H9 (cell line): ENCODE measurements around the gene MUC21. TPM values are rescaled to one million over a fixed set of nuclear protein-coding genes. Genes with fewer than 3 reads are reported as not detected.
A peak's percentile ranks its signal among the peaks of the same experiment; 100 is the strongest.

Source experiments
- DNase-seq: peaks from one replicate; pipeline ENCODE4 v3.0.0-alpha.2; 2017
- H2AFZ ChIP-seq: one replicate; pipeline ENCODE4 v1.6.1; 2013; ENCODE audit warnings: mild to moderate bottlenecking, low read length, control low read depth, moderate library complexity
- H2AK5ac ChIP-seq: 2 replicates; pipeline ENCODE4 v1.6.1; 2013; ENCODE audit warnings: low read length, control low read depth, mixed read lengths; ENCODE audit not compliant: insufficient read length
- H2BK120ac ChIP-seq: one replicate; pipeline ENCODE4 v1.6.1; 2013; ENCODE audit warnings: low read depth, mild to moderate bottlenecking, low read length, control low read depth, inconsistent platforms; ENCODE audit not compliant: poor library complexity, severe bottlenecking
- H2BK12ac ChIP-seq: 2 replicates; pipeline ENCODE4 v1.6.1; 2013; ENCODE audit warnings: low read length, control low read depth, mixed read lengths, low read depth; ENCODE audit not compliant: insufficient read length
- H2BK15ac ChIP-seq: 2 replicates; pipeline ENCODE4 v1.6.1; 2013; ENCODE audit warnings: low read depth, low read length, control low read depth
- H2BK20ac ChIP-seq: one replicate; pipeline ENCODE4 v1.6.1; 2013; ENCODE audit warnings: low read depth, mild to moderate bottlenecking, low read length, control low read depth, inconsistent platforms; ENCODE audit not compliant: poor library complexity, severe bottlenecking
- H2BK5ac ChIP-seq: 2 replicates; pipeline ENCODE4 v1.6.1; 2013; ENCODE audit warnings: low read length, control low read depth, mixed read lengths; ENCODE audit not compliant: insufficient read length
- H3K14ac ChIP-seq: 2 replicates; pipeline ENCODE4 v1.6.1; 2013; ENCODE audit warnings: low read length, control low read depth; ENCODE audit not compliant: insufficient read depth
- H3K18ac ChIP-seq: 2 replicates; pipeline ENCODE4 v1.6.1; 2013; ENCODE audit warnings: low read depth, mild to moderate bottlenecking, mixed read lengths, low read length, control low read depth; ENCODE audit not compliant: insufficient read length
- H3K23ac ChIP-seq: 2 replicates; pipeline ENCODE4 v1.6.1; 2013; ENCODE audit warnings: low read length, control low read depth, mixed read lengths, low read depth; ENCODE audit not compliant: insufficient read length
- H3K23me2 ChIP-seq: 2 replicates; pipeline ENCODE4 v1.6.1; 2013; ENCODE audit warnings: low read depth, mild to moderate bottlenecking, mixed read lengths, low read length, control low read depth; ENCODE audit not compliant: insufficient read length, poor library complexity, severe bottlenecking
- H3K27ac ChIP-seq: 2 replicates; pipeline ENCODE4 v1.5.1; 2013; ENCODE audit warnings: low read length, control low read depth, mixed read lengths, low read depth; ENCODE audit not compliant: insufficient read length
- H3K27me3 ChIP-seq: 2 replicates; pipeline ENCODE4 v1.6.1; 2013; ENCODE audit warnings: low read length, control low read depth, inconsistent platforms; ENCODE audit not compliant: insufficient read depth
- H3K4ac ChIP-seq: 2 replicates; pipeline ENCODE4 v1.6.1; 2013; ENCODE audit warnings: low read depth, mild to moderate bottlenecking, control low read depth, inconsistent platforms, low read length, moderate library complexity
- H3K4me1 ChIP-seq: 2 replicates; pipeline ENCODE4 v1.6.1; 2013; ENCODE audit warnings: low read length, control low read depth, inconsistent platforms; ENCODE audit not compliant: insufficient read depth
- H3K4me2 ChIP-seq: 2 replicates; pipeline ENCODE4 v1.6.1; 2013; ENCODE audit warnings: low read length, control low read depth, mixed read lengths; ENCODE audit not compliant: insufficient read length, insufficient read depth
- H3K56ac ChIP-seq: 2 replicates; pipeline ENCODE4 v1.6.1; 2013; ENCODE audit warnings: low read depth, mild to moderate bottlenecking, mixed read lengths, low read length, control low read depth; ENCODE audit not compliant: insufficient read length
- H3K79me1 ChIP-seq: 2 replicates; pipeline ENCODE4 v1.6.1; 2013; ENCODE audit warnings: low read depth, mild to moderate bottlenecking, moderate library complexity, low read length, control low read depth, inconsistent platforms; ENCODE audit not compliant: insufficient read depth, poor library complexity, severe bottlenecking
- H3K79me2 ChIP-seq: 2 replicates; pipeline ENCODE4 v1.6.1; 2013; ENCODE audit warnings: low read length, control low read depth, inconsistent platforms; ENCODE audit not compliant: insufficient read depth
- H3K9ac ChIP-seq: 2 replicates; pipeline ENCODE4 v1.6.1; 2013; ENCODE audit warnings: low read length, control low read depth, mixed read lengths; ENCODE audit not compliant: insufficient read length; ENCODE audit errors: extremely low read depth
- H3K9me3 ChIP-seq: one replicate; pipeline ENCODE4 v1.6.1; 2013; ENCODE audit warnings: low read depth, low read length, inconsistent platforms; ENCODE audit not compliant: control insufficient read depth
- H3T11ph ChIP-seq: one replicate; pipeline ENCODE4 v1.6.1; 2013; ENCODE audit warnings: mild to moderate bottlenecking, low read length, control low read depth, inconsistent platforms
- H4K20me1 ChIP-seq: one replicate; pipeline ENCODE4 v1.6.1; 2013; ENCODE audit not compliant: control insufficient read depth, insufficient read length, insufficient read depth
- H4K5ac ChIP-seq: 2 replicates; pipeline ENCODE4 v1.6.1; 2013; ENCODE audit warnings: low read depth, mild to moderate bottlenecking, mixed read lengths, low read length, control low read depth; ENCODE audit not compliant: insufficient read length
- H4K8ac ChIP-seq: replicated peaks from 2 replicates; pipeline ENCODE4 v1.6.1; 2013; ENCODE audit warnings: low read length, control low read depth, mixed read lengths, low read depth; ENCODE audit not compliant: insufficient read length
- H4K91ac ChIP-seq: 2 replicates; pipeline ENCODE4 v1.6.1; 2013; ENCODE audit warnings: low read depth, mild to moderate bottlenecking, moderate library complexity, mixed read lengths, low read length, control low read depth; ENCODE audit not compliant: insufficient read length
- H3K27ac Mint-ChIP-seq, 3 experiments: 2 replicates in 2 of 3; 3 replicates in 1 of 3; pipeline ENCODE4 v1.8.0; 2020 to 2021; ENCODE audit warnings: mixed read lengths in 3 of 3, mild to moderate bottlenecking in 1 of 3, moderate library complexity in 1 of 3
- H3K27me3 Mint-ChIP-seq: 2 replicates; pipeline ENCODE4 v1.8.0; 2021; ENCODE audit warnings: low read depth, mild to moderate bottlenecking, moderate library complexity, mixed read lengths
- H3K36me3 Mint-ChIP-seq, 3 experiments: 2 replicates in 2 of 3; 3 replicates in 1 of 3; pipeline ENCODE4 v1.8.0; 2020 to 2021; ENCODE audit warnings: low read depth in 3 of 3, mixed read lengths in 3 of 3; ENCODE audit not compliant: insufficient read depth in 1 of 3
- H3K4me1 Mint-ChIP-seq, 2 experiments: 2 replicates each; pipeline ENCODE4 v1.8.0; 2020; ENCODE audit warnings: mixed read lengths in 2 of 2
- H3K4me3 Mint-ChIP-seq, 2 experiments: 2 replicates in 1 of 2; 3 replicates in 1 of 2; pipeline ENCODE4 v1.8.0; 2020 to 2021; ENCODE audit warnings: mild to moderate bottlenecking in 2 of 2, mixed read lengths in 2 of 2, moderate library complexity in 1 of 2
- H3K9me3 Mint-ChIP-seq, 2 experiments: 2 replicates in 1 of 2; 3 replicates in 1 of 2; pipeline ENCODE4 v1.8.0; 2020; ENCODE audit warnings: mild to moderate bottlenecking in 2 of 2, mixed read lengths in 2 of 2, moderate library complexity in 1 of 2
- CTCF ChIP-seq: fragments of 200-600 bp; sonication (generic); conservative IDR thresholded peaks from 3 replicates; pipeline ENCODE4 v1.8.0; 2021; ENCODE audit warnings: antibody characterized with exemption, mild to moderate bottlenecking
- WGBS: extraction: QIAGEN DNeasy Blood & Tissue Kit; methylation state at CpG from one replicate; pipeline ENCODE4 v1.1.7; 2013; ENCODE audit warnings: missing lambda C conversion rate, low lambda C conversion rate, mixed read lengths; ENCODE audit not compliant: insufficient read length; ENCODE audit errors: extremely low coverage; 5-methylcytosine and 5-hydroxymethylcytosine counted together
- total RNA-seq: library from RNA; stranded (reverse); gene quantifications from 2 replicates; pipeline ENCODE4 v1.2.1, GENCODE V29; 2021

Gene MUC21
- total RNA-seq, 1 experiment from 2014 or later = not detected

GRCh38 chr6:30981942-30982772 lies 1.4 kb upstream of the MUC21 start:
- Histone ChIP-seq H3K27me3 (no peaks in the 10 kb centered on the region), H3K79me1 (no peaks in the 10 kb centered on the region), H3K9me3 (no peaks in the 10 kb centered on the region), H2BK120ac (no peak overlapping the region), H4K5ac (no peak overlapping the region), H2BK12ac (no peak overlapping the region), H3K14ac (no peak overlapping the region), H2BK20ac (no peak overlapping the region), H3K18ac (no peak overlapping the region), H4K91ac (no peak overlapping the region), H3K9ac (no peak overlapping the region), H2BK15ac (no peak overlapping the region), H3K23me2 (no peaks in the 10 kb centered on the region), H4K20me1 (no peaks in the 10 kb centered on the region), H2AK5ac (no peak overlapping the region), H3K23ac (no peak overlapping the region), H3T11ph (no peak overlapping the region), H3K56ac (no peak overlapping the region), H3K4me2 (peak overlapping the region; percentile 35), H2AFZ (peak overlapping the region; percentile 96), H3K27ac (no peak overlapping the region), H3K79me2 (no peaks in the 10 kb centered on the region), H2BK5ac (no peak overlapping the region), H3K4ac (no peak overlapping the region), H4K8ac (no peak overlapping the region), H3K4me1 (no peaks in the 10 kb centered on the region)
- no peaks in the 10 kb centered on the region for H3K9me3 Mint-ChIP-seq
- peak overlapping the region; percentile 51 to 68 for H3K4me3 Mint-ChIP-seq
- peak overlapping the region in 1 of 3 experiments; percentile 76; a peak in 3 of 7 replicates for H3K27ac Mint-ChIP-seq
- H3K27me3 Mint-ChIP-seq = peaks cover 7% of the 10 kb centered on the region
- H3K4me1 Mint-ChIP-seq = peaks cover 17 to 20% of the 10 kb centered on the region in 2 experiments
- no CpG with 5 or more reads among the region's 13 CpGs for WGBS
- TF ChIP-seq CTCF = peak; percentile 63
- peak; percentile 85 for DNase-seq
- H3K36me3 Mint-ChIP-seq = no peaks in the 10 kb centered on the region
